ENCODE data around the gene HDAC7.

The HDAC7 gene

GRCh38 chr12:47743311-47743860, 76.3 kb downstream of the HDAC7 start:
- DNase-seq: no peak

GRCh38 chr12:47742253-47742825, 77.4 kb downstream of the HDAC7 start:
- DNase-seq: peak; percentile 42 to 73 (median 68)

GRCh38 chr12:47741340-47741703, 78.4 kb downstream of the HDAC7 start:
- peak in 2 of 4 experiments; percentile 49 to 59 for DNase-seq

GRCh38 chr12:47740606-47741339, 78.9 kb downstream of the HDAC7 start:
- no peak for DNase-seq

- DNase-seq: no peak
Measured at GRCh38 chr12:47739979-47740378, 79.7 kb downstream of the HDAC7 start.

- DNase-seq: no peak
Measured at GRCh38 chr12:47739297-47739696, 80.4 kb downstream of the HDAC7 start.

- DNase-seq: no peak
Measured at GRCh38 chr12:47737936-47738594, 81.6 kb downstream of the HDAC7 start.

DNA sequence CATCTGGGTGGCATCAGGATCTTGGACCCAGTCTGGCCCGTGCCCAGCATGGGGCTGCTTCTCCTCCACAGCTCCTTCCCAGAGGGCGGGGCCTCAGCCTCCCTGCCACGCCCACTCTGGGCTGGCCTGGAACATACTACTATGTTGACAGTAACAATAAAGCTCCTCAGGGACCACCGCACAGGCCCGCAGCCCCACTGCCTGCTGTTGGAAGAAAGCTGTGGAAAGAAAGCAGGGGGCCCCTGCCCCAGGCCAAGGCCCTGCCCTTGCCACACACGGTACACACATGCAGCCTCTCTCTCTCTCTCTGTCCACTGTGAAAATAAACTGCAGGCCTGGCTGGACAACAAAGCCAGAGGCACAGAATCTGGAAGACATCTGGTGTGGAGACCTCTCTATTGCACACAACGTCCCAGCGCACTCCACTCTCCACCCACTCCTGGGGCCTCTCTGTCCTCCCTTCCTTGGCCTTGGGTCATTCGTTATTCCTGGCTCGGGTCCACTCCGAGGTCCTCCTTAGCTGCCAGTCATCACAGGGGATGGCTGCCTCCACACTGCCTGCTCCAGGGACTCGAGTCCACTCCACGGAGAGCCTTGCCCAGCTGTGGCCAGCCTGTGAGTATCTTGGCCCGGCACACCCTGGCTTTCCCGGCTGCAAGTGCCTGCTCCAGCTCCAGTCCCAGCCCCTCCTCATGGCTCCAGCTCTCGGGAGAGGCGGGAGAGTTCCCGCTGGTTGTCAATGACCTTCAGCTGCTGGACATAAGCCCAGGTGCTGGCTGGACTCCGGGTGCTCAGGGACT, 82.6 kb downstream of the HDAC7 start:
- DNase-seq: no peak

DNA sequence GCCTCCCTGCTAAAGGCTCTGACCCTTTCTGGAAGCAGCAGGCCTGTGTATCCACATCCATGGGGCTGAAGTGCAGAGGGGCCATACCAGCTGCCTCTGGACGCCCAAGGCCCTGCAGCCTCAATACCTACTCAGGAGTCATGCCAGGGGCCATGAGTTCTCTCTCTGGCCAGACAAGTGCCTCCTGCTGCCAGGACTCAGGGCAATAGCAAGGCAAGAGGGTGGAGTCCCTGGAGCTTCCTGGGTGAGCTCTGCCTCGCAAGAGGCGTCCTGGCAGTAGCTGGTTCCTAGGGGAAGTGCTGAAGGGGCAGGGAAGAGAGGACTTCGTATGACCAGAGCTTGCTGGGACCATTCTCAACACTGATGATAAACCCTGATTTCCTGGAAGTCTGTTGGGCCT, 83.5 kb downstream of the HDAC7 start:
- DNase-seq: no peak

GRCh38 chr12:47735649-47736048, 84.1 kb downstream of the HDAC7 start:
- DNase-seq: no peak

- no peak for DNase-seq
Measured at GRCh38 chr12:47734725-47735480, 84.8 kb downstream of the HDAC7 start.

- no peak for DNase-seq
Measured at GRCh38 chr12:47733142-47733541, 86.6 kb downstream of the HDAC7 start.

Measured in activated naive CD4-positive, alpha-beta T cell (primary cell).